ENCODE measurements around the gene HCN4.

HCN4 gene

GRCh38 chr15:73295630-73296286 is 73.0 kb downstream of the HCN4 start:
- no peak for DNase-seq (ENCODE audit: low spot score)

- DNase-seq (ENCODE audit: low spot score) = no peak
These were observed 75.0 kb downstream of the HCN4 start for GRCh38 chr15:73293773-73294172.

- DNase-seq (ENCODE audit: low spot score) = no peak
These were observed 77.3 kb downstream of the HCN4 start for GRCh38 chr15:73291441-73291840.

- DNase-seq (ENCODE audit: low spot score) = no peak
These were observed 81.7 kb downstream of the HCN4 start for GRCh38 chr15:73287019-73287418.

- no peak for DNase-seq (ENCODE audit: low spot score)
These were observed 82.4 kb downstream of the HCN4 start for GRCh38 chr15:73286311-73286710.

- DNase-seq (ENCODE audit: low spot score) = peak; percentile 34
These were observed 84.6 kb downstream of the HCN4 start for GRCh38 chr15:73284090-73284716.

- no peak for DNase-seq (ENCODE audit: low spot score)
These were observed 85.3 kb downstream of the HCN4 start for GRCh38 chr15:73283366-73283962.

GRCh38 chr15:73282567-73283365 is 86.0 kb downstream of the HCN4 start:
- DNase-seq (ENCODE audit: low spot score) = no peak

GRCh38 chr15:73275862-73276261 is 92.9 kb downstream of the HCN4 start:
- DNase-seq (ENCODE audit: low spot score) = no peak

GRCh38 chr15:73273181-73274002 is 95.4 kb downstream of the HCN4 start:
- DNase-seq (ENCODE audit: low spot score) = peak; percentile 52

GRCh38 chr15:73270366-73271097 is 98.2 kb downstream of the HCN4 start:
- no peak for DNase-seq (ENCODE audit: low spot score)

All from RKO (cell line).